Activated naive CD4-positive, alpha-beta T cell treated with anti-CD3 and anti-CD28 coated beads for 36 hours (primary cell): Measurements from ENCODE around the gene DMRT2. TPM values are rescaled to one million over a fixed set of nuclear protein-coding genes. Genes with fewer than 3 reads are reported as not detected.

Experiments
- CTCF ChIA-PET: fragments of 350-600 bp; sonication (Branson Sonifier 250); formaldehyde crosslinking; loops from one replicate; lab custom pipeline; 2021; ENCODE audit warnings: antibody characterized with exemption; lab: Charles Lee
- DNase-seq: peaks from one replicate; pipeline ENCODE4 v3.0.0-alpha.2; 2020
- H3K27ac Mint-ChIP-seq: one replicate; pipeline ENCODE4 v1.8.0; 2021; ENCODE audit warnings: mild to moderate bottlenecking, mixed read lengths
- H3K27me3 Mint-ChIP-seq: one replicate; pipeline ENCODE4 v1.8.0; 2021; ENCODE audit warnings: low read depth, mixed read lengths
- H3K36me3 Mint-ChIP-seq: one replicate; pipeline ENCODE4 v1.8.0; 2021; ENCODE audit warnings: low read depth, mixed read lengths
- H3K4me1 Mint-ChIP-seq: one replicate; pipeline ENCODE4 v1.8.0; 2021; ENCODE audit warnings: low read depth, mixed read lengths
- H3K4me3 Mint-ChIP-seq: one replicate; pipeline ENCODE4 v1.8.0; 2021; ENCODE audit warnings: mild to moderate bottlenecking, moderate library complexity, mixed read lengths
- H3K9me3 Mint-ChIP-seq: one replicate; pipeline ENCODE4 v1.8.0; 2021; ENCODE audit warnings: mixed read lengths
- intact Hi-C: fragments of 100-400 bp; cut with micrococcal nuclease; formaldehyde crosslinking; loops from one replicate; pipeline ENCODE4 v1.15.1; 2023
- total RNA-seq, 2 experiments: library from RNA; stranded (reverse); gene quantifications; one replicate each; pipeline ENCODE4 v1.2.3, GENCODE V29; 2021

Gene DMRT2
- total RNA-seq, 2 experiments from 2014 or later, result not detected

GRCh38 chr9:1100201-1100600, 50.0 kb downstream of the DMRT2 start:
- CTCF ChIA-PET, result interaction anchor here (0.7 kb wide), 1 partner anchor 26 kb away, joined by 3 read pairs; no protein-coding TSS in a partner anchor
- Mint-ChIP-seq H3K4me1 (no peaks in the 10 kb centered on the region), H3K36me3 (no peaks in the 10 kb centered on the region), H3K4me3 (no peak overlapping the region), H3K27me3 (peaks cover 27% of the 10 kb centered on the region), H3K9me3 (peaks cover 6% of the 10 kb centered on the region), H3K27ac (no peak overlapping the region)
- intact Hi-C loops, result no loop called here
- DNase-seq, result no peak

GRCh38 chr9:1100945-1101344, 50.8 kb downstream of the DMRT2 start:
- H3K9me3 Mint-ChIP-seq, result peaks cover 6% of the 10 kb centered on the region
- intact Hi-C loops, result no loop called here
- peaks cover 27% of the 10 kb centered on the region for H3K27me3 Mint-ChIP-seq
- DNase-seq, result peak; percentile 13
- H3K4me3 Mint-ChIP-seq, result no peak overlapping the region
- H3K36me3 Mint-ChIP-seq, result no peaks in the 10 kb centered on the region
- H3K27ac Mint-ChIP-seq, result no peak overlapping the region
- CTCF ChIA-PET, result interaction anchor here (0.7 kb wide), 1 partner anchor 25 kb away, joined by 3 read pairs; no protein-coding TSS in a partner anchor
- no peaks in the 10 kb centered on the region for H3K4me1 Mint-ChIP-seq

- Mint-ChIP-seq H3K36me3 (no peaks in the 10 kb centered on the region), H3K4me3 (no peak overlapping the region), H3K4me1 (no peaks in the 10 kb centered on the region), H3K9me3 (peaks cover 8% of the 10 kb centered on the region), H3K27ac (no peak overlapping the region), H3K27me3 (peaks cover 23% of the 10 kb centered on the region)
- CTCF ChIA-PET, result no interaction called here
- DNase-seq, result no peak
- intact Hi-C loops, result no loop called here
Observed at GRCh38 chr9:1101846-1102641, 51.9 kb downstream of the DMRT2 start.

- Mint-ChIP-seq H3K4me1 (no peaks in the 10 kb centered on the region), H3K4me3 (no peak overlapping the region), H3K9me3 (peaks cover 11% of the 10 kb centered on the region), H3K27ac (no peak overlapping the region), H3K36me3 (no peaks in the 10 kb centered on the region), H3K27me3 (peaks cover 20% of the 10 kb centered on the region)
- no peak for DNase-seq
- intact Hi-C loops, result no loop called here
- CTCF ChIA-PET, result interaction anchor here (0.7 kb wide), 1 partner anchor 64 kb away, joined by 3 read pairs; no protein-coding TSS in a partner anchor
Observed at GRCh38 chr9:1102642-1102970, 52.4 kb downstream of the DMRT2 start.

Other genes starting within 250 kb of the DMRT2 start
- not detected for gene DMRT1, start 208.7 kb upstream of the DMRT2 start, total RNA-seq
- not detected for gene DMRT3, start 73.7 kb upstream of the DMRT2 start, total RNA-seq